Measurements from ENCODE around the gene EFHC1.

GRCh38 chr6:52538252-52538900, 118.2 kb downstream of the EFHC1 start:
- TF ChIP-seq CTCF (IDR thresholded peaks at IDR 0.05) (no peak), EZH2 (IDR thresholded peaks at IDR 0.05; ENCODE audit: borderline replicate concordance, insufficient read depth, low read depth, low read length, poor library complexity, severe bottlenecking) (no peak)

Measured in B cell (primary cell).